ENCODE results near the gene NFATC2. TPM values are rescaled to one million over a fixed set of nuclear protein-coding genes. Genes with fewer than 3 reads are reported as not detected.

The NFATC2 gene
- polyA plus RNA-seq, 5 donors, result 5.8 to 10.1 (median 8.7) TPM

- DNase-seq, result no peak
These were observed 27.7 kb downstream of the NFATC2 start for GRCh38 chr20:51514836-51515235.

GRCh38 chr20:51514249-51514648 lies 28.3 kb downstream of the NFATC2 start:
- DNase-seq, result no peak

GRCh38 chr20:51513545-51513944 lies 29.0 kb downstream of the NFATC2 start:
- no peak for DNase-seq

- no peak for DNase-seq
These were observed 29.9 kb downstream of the NFATC2 start for GRCh38 chr20:51512645-51513044.

GRCh38 chr20:51511861-51512619 lies 30.5 kb downstream of the NFATC2 start:
- no peak for DNase-seq

- no peak for DNase-seq
These were observed 31.4 kb downstream of the NFATC2 start for GRCh38 chr20:51510936-51511605.

- no peak for DNase-seq
These were observed 32.4 kb downstream of the NFATC2 start for GRCh38 chr20:51510169-51510568.

- no peak for DNase-seq
These were observed 33.3 kb downstream of the NFATC2 start for GRCh38 chr20:51509208-51509607.

GRCh38 chr20:51508780-51509179 lies 33.7 kb downstream of the NFATC2 start:
- no peak for DNase-seq

GRCh38 chr20:51508158-51508557 lies 34.4 kb downstream of the NFATC2 start:
- DNase-seq, result no peak

GRCh38 chr20:51507216-51508036 lies 35.1 kb downstream of the NFATC2 start:
- no peak for DNase-seq

GRCh38 chr20:51506527-51507215 lies 35.8 kb downstream of the NFATC2 start:
- DNase-seq, result no peak

GRCh38 chr20:51505566-51505965 lies 37.0 kb downstream of the NFATC2 start:
- no peak for DNase-seq

- no peak for DNase-seq
These were observed 39.1 kb downstream of the NFATC2 start for GRCh38 chr20:51503376-51503775.

GRCh38 chr20:51500936-51501335 lies 41.6 kb downstream of the NFATC2 start:
- no peak for DNase-seq

GRCh38 chr20:51500311-51500710 lies 42.2 kb downstream of the NFATC2 start:
- DNase-seq, result no peak

GRCh38 chr20:51498765-51499540 lies 43.6 kb downstream of the NFATC2 start:
- no peak for DNase-seq

- no peak for DNase-seq
These were observed 44.7 kb downstream of the NFATC2 start for GRCh38 chr20:51497542-51498467.

- no peak for DNase-seq
These were observed 45.6 kb downstream of the NFATC2 start for GRCh38 chr20:51496964-51497363.
